T1000 (cell line): ENCODE results near the gene PNMA1.
A peak's percentile ranks its signal among the peaks of the same experiment; 100 is the strongest.

Experiments
- DNase-seq: peaks from one replicate; lab custom pipeline; 2025; ENCODE audit warnings: mixed read lengths; lab: John Stamatoyannopoulos, UW

PNMA1 gene

DNA sequence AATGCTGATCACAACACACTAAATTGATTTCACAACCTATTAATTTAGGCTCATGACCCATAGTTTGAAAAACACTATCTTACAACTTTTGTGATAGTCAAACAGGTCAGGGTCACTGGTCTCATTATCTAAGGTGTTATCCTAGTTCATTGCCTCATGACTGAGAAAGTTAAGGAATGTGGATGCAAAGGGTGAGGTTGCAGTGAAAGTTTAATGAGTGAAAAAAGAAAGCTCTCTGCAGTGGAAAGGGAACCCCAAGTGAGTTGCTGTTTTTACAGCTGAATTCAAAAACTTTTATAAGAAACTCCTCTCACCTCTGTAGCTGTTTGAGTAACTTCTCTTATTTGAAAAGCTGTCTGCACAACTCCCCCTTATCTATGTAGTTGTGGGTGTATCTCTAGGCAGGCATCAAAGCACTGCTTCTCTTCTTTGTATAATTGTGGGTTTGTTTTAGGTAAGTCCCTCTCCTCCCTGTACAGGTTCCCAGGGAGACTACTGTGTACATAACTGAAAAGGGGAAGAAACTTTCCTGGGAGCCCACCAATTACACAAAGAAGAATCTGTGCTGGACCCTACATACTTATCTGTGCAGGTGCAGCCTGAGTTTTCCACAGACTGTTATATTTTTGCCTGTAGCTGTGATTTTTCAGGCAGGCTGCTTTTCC is 50.5 kb downstream of the PNMA1 start:
- no peak for DNase-seq

DNA sequence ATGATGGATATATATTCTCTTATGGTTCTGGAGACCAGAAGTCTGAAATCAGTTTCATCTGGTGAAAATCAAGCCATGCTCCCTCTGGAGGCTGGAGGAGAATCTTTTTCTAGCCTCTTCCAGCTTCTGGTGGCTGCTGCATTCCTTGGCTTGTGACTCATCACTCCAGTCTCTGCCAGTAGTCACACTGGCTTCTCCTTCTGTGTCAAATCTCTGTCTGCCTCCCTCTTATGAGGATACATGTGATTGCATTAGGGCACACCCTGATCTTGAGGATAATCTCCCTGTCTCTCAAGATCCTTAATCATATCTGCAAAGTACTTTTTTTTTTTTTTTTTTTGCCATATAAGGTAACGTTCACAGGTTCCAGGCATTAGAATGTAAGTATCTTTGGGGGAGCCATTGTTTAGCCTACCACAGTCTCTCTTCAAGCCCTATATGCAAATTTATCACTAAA is 51.7 kb downstream of the PNMA1 start:
- DNase-seq: peak; percentile 52

DNA sequence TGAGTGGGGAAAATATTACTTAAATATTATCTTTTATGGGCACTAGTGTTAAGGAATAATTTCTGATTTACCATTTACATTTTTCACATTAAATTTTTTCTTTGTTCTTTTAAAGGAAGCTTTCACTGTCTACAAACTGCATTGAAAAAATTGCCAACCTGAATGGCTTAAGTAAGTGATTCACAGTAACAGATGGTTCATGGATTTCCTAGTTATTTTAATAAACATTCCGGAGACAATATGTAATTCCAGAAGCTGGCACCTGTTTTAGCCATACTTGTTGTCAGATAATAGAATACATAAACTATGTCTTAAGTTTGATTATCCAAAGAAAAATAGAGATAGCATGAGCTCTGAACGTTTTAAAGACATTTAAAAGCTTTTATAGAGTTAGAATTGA is 52.3 kb downstream of the PNMA1 start:
- DNase-seq: no peak
